HG03575 (cell line): ENCODE results near the gene FILIP1L.

Source experiments
- ATAC-seq: cut with Tn5 transposase; IDR thresholded peaks from one replicate; pipeline ENCODE4 v1.9.1; 2021; ENCODE audit not compliant: unreplicated experiment, insufficient number of reproducible peaks, low FRiP score; ENCODE audit errors: extremely low read depth

Gene FILIP1L

DNA sequence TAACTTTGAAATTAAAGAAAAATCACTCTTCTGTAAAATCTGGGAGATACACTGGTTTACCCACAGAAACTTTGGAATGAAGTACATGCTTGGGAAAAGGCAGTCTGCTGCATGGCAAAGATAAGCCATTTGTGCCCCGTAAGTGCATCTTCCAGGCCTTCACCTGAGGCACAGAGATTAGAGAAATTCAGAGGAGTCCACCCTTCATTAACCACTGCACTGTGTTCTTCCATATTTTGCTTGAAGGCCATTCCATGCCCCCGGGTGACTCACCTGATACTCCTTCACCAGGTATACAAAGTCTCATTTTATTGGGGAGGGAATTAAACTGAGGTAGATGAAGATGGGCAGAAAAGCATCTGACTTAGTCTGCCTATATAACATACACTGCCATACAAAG lies 243.6 kb downstream of the FILIP1L start:
- ATAC-seq: no peak

GRCh38 chr3:99869621-99870020 lies 244.7 kb downstream of the FILIP1L start:
- ATAC-seq: no peak

DNA sequence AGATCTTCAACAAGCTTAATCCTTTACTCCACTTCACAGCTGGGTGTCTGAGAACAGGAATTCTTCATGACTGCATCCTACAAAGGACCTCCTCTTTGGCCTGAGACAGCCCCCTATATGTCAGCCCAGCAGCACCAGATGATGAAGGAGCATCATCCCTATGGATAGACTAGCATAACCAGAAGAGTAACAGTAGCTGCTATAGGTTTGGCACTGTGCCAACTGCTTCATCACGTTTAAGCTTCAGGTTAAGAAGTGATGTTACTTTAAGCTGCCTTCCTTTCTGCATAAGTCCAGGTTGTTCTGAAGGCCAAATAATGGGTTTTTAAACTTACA lies 246.0 kb downstream of the FILIP1L start:
- ATAC-seq: no peak

GRCh38 chr3:99867594-99868310 lies 246.5 kb downstream of the FILIP1L start:
- ATAC-seq: no peak

DNA sequence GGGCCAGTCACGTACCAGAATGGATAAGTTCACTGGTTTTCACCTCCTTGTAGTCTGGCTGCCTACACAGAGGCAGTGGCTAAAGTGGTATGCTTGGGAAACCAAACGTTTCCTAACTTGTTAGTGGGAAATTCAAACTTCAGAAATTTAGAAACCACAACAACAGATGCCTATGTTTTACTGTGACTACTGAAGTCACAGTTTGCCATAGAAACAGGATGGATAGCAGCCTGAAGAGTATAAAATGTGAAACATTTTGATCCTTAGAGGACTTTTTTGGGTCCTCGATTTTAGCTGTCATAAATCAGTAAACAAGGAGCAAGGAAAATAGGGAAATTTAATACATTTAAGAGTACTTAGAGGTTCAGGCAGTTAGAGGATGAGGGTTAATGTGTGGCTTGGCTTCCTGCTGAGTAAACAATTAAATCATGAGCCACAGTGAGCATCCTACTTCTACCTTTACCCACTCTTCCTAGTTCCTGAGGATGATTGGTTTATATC lies 248.0 kb downstream of the FILIP1L start:
- no peak for ATAC-seq

- no peak for ATAC-seq
Observed at GRCh38 chr3:99865321-99865720, 249.0 kb downstream of the FILIP1L start.

- no peak for ATAC-seq
Observed at GRCh38 chr3:99864289-99864688, 250.0 kb downstream of the FILIP1L start.

GRCh38 chr3:99863588-99863987 lies 250.7 kb downstream of the FILIP1L start:
- ATAC-seq: peak; percentile 60

GRCh38 chr3:99863002-99863401 lies 251.3 kb downstream of the FILIP1L start:
- no peak for ATAC-seq

GRCh38 chr3:99862208-99862607 lies 252.1 kb downstream of the FILIP1L start:
- no peak for ATAC-seq

GRCh38 chr3:99861216-99861615 lies 253.1 kb downstream of the FILIP1L start:
- ATAC-seq: no peak

DNA sequence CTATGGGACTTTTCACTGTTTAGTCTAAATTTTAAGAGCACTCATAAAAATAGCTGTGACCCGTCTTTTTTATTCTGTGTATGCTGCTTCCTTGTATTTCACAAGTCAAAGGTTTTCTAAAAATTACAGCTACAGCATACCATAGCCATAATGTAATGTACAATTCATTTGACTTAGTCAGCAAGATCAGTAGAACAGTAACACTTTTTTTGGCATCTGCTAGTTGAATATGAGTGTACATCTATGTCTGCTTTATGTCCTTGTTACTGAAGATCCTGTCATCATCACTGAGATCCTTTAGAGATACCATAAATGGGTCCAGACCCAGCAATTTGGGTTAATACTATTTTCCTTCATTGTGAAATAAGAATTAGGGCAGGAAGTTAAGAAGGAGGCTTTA lies 254.5 kb downstream of the FILIP1L start:
- no peak for ATAC-seq

DNA sequence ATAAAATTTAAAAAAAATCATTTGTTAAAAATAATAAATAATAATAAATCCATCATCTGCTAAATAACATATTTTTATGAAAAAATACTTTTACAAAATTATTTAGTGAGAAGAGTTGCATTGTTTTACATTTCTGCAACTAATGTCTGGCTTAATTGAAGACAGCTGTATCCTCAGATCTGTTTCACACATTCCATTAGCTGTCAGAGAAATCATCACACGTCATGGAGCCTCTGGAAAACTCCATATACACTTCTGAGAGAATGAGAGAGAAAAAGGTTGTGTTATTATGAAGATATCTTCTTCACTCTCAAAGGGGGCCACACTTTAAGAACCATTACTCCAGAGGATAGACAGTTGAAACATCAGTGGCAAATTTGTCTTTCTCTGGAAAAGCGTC lies 255.8 kb downstream of the FILIP1L start:
- no peak for ATAC-seq

DNA sequence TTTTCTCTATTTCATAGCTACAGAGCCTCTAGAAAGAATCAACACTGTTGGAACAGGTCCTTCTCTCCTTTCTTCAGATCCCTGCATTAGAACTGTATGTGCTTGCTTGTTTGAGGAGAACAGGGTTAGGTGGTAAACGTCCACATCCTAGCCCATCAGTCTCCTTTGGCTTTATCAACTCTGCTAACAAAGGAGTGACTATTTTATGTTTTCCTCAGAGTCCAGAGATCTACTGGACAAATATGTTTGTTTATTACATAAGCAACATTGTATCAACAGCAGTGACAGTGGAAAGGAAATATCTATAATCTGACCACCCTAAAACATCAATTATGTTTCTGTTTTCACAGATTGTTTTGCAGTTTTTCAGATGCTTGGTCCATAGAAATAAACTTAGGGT lies 257.0 kb downstream of the FILIP1L start:
- no peak for ATAC-seq

GRCh38 chr3:99856437-99857220 lies 257.7 kb downstream of the FILIP1L start:
- ATAC-seq: no peak

GRCh38 chr3:99855900-99856299 lies 258.4 kb downstream of the FILIP1L start:
- ATAC-seq: no peak

DNA sequence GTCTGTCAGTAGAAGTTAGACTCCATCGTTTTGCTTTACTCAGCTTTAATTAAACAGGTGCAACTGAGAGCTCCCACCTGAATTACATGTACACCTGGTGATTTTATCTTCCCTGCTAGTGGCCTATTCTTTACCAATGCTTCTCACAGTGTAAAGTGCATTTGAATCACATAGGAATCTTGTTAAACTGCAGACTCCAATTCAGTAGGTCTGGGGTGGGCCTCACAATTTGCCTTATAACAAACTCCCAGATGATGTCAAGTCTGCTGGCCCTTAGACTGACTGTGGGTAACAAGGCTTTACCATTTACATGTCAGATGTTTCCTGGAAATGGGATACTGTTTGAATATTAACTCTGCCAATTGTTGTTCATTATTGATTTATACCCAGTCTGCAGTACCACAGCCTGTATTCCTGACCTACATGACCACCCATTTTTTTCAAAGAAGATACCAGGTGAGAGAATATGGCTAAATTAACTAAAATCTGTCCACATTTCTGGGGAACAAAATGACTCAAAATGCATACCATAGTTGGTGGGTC lies 259.5 kb downstream of the FILIP1L start:
- ATAC-seq: no peak

DNA sequence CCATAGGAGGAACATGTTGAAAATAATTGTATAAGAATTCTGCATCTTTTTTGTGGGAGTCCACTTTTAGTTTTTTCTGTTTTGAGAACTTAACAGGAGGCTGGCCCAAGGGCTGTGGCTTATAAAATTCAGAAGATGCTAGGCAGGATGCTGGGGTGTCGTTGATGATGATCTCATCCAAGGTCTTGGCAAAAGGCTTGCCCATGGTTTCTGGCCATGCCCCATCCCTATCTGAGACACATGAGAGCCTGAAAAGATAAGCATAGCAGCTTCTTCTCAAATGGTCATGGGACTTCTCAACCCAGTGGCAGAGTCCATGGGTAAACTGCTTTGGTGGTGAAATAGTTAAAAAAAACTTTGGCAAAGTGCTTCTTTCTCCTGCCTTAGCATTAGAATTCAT lies 261.4 kb downstream of the FILIP1L start:
- no peak for ATAC-seq

- no peak for ATAC-seq
Observed at GRCh38 chr3:99851955-99852354, 262.3 kb downstream of the FILIP1L start.

DNA sequence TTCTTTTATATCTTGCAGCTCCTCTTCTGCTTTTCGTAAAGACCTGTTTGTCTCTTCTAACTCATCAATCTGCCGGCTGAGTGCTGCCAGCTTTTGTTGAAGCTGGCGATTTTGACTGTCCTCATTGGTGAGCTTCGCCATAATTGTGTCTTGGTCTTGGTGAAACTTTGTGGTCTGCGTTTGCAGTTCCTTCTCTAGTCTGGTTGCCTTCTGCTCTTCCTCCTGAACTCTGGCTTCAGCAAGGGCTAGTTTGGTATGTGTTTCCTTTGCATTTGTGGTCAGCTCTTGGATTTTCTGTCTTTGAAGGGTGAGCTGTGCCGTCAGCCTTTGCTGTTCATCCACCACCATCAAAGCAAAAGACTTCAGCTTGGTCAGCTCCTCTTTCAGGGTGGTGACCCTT lies 263.7 kb downstream of the FILIP1L start:
- no peak for ATAC-seq
